GM12801 (cell line): Measurements from ENCODE around the gene GRK5.

ENCODE experiments used
- CTCF ChIP-seq: IDR thresholded peaks from one replicate; pipeline ENCODE4 v1.5.1; 2011; ENCODE audit warnings: control low read depth; ENCODE audit not compliant: insufficient read length; ENCODE audit errors: extremely low read depth

Gene GRK5

GRCh38 chr10:119291223-119291900 lies 84.0 kb downstream of the GRK5 start:
- TF ChIP-seq CTCF = no peak

- TF ChIP-seq CTCF = no peak
Observed at GRCh38 chr10:119292968-119293760, 85.8 kb downstream of the GRK5 start.

GRCh38 chr10:119296703-119297102 lies 89.3 kb downstream of the GRK5 start:
- no peak for TF ChIP-seq CTCF

- TF ChIP-seq CTCF = no peak
Observed at GRCh38 chr10:119297207-119297968, 90.0 kb downstream of the GRK5 start.

- TF ChIP-seq CTCF = no peak
Observed at GRCh38 chr10:119298810-119299209, 91.4 kb downstream of the GRK5 start.

GRCh38 chr10:119299531-119299930 lies 92.2 kb downstream of the GRK5 start:
- TF ChIP-seq CTCF = no peak

- no peak for TF ChIP-seq CTCF
Observed at GRCh38 chr10:119301397-119301796, 94.0 kb downstream of the GRK5 start.
